Activated T-helper 9 cell treated with anti-CD3 and anti-CD28 coated beads, Interleukin-2, amount 50 U/mL, for 16 hours (primary cell): ENCODE measurements around the gene ULBP1.
"Not testable (repeated sequence)": the region's sequence is repeated elsewhere in the genome, so short reads cannot be mapped to it uniquely, and the experiment has no call there.

Source experiments
- DNase-seq: peaks from one replicate; pipeline ENCODE4 v3.0.0-alpha.2; 2020; ENCODE audit warnings: low read depth

The ULBP1 gene

GRCh38 chr6:149975400-149975799 is 11.7 kb downstream of the ULBP1 start:
- DNase-seq: no peak

DNA sequence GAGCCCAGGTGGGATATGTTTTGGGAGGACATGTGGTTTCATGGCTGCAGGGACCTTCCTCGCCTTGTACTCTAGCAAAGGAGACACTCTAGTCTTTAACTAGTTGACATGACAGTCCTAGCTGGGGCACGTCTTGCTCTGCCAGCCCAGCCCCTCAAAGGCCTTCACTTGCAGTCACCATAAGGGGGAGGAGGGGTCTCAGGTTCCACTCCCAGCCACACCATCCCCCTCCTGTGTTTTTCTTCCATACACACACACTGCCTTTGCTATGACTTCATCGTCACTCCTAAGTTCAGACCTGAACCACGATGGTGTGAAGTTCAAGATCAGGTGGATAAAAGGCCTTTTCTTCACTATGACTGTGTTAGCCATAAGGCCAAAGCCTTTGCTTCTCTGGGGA is 13.5 kb downstream of the ULBP1 start:
- DNase-seq: no peak

DNA sequence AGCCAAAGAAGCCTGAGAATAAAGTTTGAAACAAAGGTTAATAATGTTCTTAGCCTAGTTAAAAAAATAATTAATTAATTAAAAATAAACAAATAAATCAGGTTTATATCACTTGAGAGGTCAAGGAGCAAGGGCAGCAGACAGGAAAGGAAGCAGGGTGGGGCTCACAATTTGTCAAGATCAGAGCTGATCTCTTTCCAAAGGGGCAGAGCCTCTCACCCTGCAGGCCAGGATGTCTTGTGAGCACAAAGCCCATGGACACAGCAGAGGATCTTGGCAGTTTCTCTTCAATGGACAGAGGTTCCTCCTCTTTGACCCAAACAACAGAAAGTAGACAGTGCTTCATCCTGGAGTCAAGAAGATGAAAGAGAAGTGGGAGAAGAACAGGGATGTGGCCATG is 14.9 kb downstream of the ULBP1 start:
- DNase-seq: no peak

DNA sequence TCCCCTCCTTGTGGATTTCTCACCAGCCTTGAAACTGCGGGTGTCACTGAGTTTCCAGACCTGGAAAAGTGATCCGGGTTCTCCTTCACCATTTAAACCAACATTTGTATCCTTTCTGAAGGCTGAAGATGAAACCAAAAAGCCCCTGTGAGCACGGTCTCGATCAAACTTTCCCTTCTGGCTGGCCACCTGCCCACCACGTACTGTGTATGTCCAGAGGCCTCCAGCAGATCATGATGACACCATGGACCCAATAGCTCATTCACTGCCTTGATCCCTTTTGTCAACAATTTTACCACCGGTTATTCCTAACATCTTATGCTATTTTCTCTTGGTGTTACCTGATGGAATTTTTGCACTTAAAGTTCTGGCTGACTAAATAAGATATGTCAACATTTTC is 15.6 kb downstream of the ULBP1 start:
- no peak for DNase-seq

DNA sequence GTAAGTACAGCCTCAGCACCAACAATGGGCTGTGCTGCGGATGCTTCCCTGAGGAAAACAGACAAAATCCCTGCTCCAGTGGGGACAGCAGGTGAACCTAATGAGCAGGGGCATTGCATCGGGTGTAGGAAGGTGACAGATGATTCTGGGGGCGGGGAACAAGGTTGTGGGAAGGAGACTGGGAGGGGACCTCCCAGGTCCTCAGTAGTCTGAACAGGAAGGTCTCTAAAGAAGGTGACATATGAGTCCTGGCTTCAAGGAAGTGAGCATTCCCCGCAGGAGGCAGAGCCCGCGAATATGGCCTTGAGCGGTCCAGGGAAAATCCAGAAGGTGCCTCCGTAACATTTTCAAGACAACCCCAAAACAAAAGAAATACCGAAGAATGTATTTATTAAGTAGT is 19.4 kb downstream of the ULBP1 start:
- no peak for DNase-seq

GRCh38 chr6:149984773-149985172 is 21.0 kb downstream of the ULBP1 start:
- DNase-seq: no peak

GRCh38 chr6:149985481-149985937 is 21.8 kb downstream of the ULBP1 start:
- no peak for DNase-seq

- no peak for DNase-seq
These were observed 23.9 kb downstream of the ULBP1 start for GRCh38 chr6:149987602-149988107.

GRCh38 chr6:149988550-149989346 is 25.0 kb downstream of the ULBP1 start:
- DNase-seq: no peak

DNA sequence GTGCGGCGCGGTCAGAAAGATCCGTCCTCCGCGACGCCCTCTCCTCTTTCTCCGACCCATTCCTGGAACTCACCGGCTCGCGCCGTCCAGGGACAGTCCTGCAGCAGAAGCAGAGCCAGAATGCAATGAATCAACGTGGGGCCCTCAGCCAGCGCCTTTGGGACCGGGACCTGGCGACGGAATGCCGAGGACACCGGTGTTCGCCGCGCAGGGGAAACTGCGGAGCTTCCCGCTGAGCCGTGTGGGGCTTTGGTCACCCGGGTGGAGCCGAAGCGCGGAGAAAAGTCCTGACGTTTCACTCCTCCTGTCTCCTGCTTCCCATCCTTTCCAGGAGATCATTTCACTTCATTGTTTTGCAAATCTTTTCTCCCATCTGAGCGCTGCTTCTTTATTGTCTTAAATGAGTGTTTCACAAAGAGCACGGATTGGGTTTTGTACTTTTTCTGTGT is 26.5 kb downstream of the ULBP1 start:
- no peak for DNase-seq

- no peak for DNase-seq
These were observed 27.1 kb downstream of the ULBP1 start for GRCh38 chr6:149990661-149991471.

DNA sequence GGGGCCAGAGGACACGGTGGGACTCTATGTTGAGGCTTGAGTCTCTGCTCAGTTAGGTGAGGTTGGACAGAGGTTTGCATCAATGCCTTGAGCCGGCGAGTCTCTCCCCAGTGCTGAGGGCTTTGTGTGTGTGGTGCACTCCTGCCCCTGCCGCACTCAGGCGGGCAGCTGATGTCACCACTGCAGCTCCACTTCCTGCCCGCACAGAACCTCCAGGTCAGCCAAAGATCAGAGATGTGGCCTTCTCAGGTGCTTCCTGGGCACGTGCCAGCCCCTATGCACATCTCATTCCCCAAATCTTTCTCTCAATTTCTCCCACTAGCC is 27.7 kb downstream of the ULBP1 start:
- DNase-seq: not testable (repeated sequence)

GRCh38 chr6:149991838-149992237 is 28.1 kb downstream of the ULBP1 start:
- DNase-seq: no peak

GRCh38 chr6:149995235-149995750 is 31.6 kb downstream of the ULBP1 start:
- no peak for DNase-seq

- no peak for DNase-seq
These were observed 32.2 kb downstream of the ULBP1 start for GRCh38 chr6:149995971-149996370.

DNA sequence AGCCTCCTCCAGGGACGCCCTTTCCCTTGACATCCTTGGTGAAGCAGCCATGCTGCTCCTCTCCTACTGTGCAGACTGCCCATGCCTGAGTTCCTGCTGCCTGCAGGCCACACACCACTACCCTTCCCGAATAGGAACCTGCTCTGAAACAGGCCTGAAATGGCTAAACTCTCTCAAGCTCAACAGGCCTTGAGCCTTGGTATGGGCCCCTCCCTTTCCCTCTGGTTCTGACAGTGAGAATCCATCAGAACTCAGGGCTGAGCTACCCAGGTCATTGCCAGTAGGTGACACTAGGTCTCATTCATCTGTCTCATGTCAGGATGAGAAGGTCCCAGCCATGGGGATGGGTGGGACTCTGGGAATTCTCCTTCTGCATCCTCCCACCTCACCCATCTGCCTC is 35.9 kb downstream of the ULBP1 start:
- DNase-seq: no peak

DNA sequence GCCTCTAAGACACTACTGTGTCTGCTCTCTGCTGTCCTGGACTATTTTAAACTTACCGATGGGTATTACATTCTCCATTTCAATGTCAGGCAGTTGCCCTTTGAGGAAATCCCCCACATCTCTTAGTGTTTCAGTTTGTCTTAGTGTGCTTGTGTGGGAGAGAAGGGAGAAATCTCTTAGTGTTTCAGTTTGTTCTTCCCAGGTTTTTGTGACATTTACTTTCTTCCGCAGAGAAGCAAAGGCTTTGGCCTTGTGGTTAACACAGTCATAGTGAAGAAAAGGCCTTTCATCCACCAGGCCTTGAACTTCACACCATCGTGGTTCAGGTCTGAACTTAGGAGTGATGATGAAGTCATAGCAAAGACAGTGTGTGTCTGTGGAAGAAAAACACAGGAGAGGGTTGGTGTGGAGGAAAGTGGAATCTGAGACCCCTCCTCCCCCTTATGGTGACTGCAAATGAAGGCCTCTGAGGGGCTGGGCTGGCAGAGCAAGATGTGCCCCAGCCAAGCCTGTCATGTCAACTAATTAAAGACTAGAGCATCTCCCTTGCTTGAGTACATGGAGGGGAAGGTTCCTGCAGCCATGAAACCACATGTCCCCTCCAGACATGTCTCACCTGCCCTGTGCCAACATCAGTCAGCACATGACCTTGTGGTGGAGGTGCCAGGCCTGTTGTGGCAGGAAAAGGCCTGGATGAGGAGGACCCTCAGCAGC is 37.7 kb downstream of the ULBP1 start:
- DNase-seq: no peak

GRCh38 chr6:150002710-150003109 is 39.0 kb downstream of the ULBP1 start:
- no peak for DNase-seq

DNA sequence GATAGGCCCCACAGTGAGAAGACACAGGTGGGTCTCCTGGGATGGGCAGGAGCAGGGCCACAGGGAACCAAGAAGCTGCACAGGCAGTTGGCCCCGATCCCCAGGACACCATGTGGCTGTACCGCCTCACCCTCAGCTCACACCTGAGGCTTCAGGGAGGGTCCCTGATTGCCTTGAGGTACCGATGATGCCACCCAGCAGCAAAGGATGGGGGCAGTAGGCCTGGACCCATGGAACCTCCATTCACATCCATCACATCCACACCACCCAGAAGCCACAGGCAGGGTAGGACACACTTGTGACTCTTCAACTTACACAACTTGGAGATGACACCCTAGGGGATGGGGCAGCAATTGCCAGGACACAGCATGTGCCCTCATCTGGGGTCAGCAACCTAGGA is 39.9 kb downstream of the ULBP1 start:
- DNase-seq: not testable (repeated sequence)

GRCh38 chr6:150004101-150004782 is 40.5 kb downstream of the ULBP1 start:
- DNase-seq: peak; percentile 33
